ENCODE measurements around the gene CTU2.

DNA sequence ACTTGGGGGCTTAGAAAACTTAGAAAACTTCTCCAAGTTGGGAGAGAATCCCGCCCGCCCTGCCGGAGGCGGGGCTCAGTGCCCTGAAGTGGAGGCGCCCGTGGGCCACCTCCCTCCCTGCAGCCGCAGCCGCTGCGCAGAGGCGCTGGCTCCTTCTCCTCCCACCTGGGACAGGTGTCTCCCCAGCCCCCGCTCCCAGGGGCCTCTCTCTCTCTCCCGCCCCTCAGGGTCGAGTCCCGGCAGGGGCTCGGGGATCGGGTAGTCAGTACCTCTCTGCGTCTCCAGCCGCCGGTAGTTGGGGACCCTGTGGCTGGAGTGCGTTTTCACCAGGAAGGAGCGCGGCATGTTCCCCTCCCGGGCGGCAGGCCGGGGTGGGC is 20.3 kb upstream of the CTU2 start:
- TF ChIP-seq, protein P1, sequence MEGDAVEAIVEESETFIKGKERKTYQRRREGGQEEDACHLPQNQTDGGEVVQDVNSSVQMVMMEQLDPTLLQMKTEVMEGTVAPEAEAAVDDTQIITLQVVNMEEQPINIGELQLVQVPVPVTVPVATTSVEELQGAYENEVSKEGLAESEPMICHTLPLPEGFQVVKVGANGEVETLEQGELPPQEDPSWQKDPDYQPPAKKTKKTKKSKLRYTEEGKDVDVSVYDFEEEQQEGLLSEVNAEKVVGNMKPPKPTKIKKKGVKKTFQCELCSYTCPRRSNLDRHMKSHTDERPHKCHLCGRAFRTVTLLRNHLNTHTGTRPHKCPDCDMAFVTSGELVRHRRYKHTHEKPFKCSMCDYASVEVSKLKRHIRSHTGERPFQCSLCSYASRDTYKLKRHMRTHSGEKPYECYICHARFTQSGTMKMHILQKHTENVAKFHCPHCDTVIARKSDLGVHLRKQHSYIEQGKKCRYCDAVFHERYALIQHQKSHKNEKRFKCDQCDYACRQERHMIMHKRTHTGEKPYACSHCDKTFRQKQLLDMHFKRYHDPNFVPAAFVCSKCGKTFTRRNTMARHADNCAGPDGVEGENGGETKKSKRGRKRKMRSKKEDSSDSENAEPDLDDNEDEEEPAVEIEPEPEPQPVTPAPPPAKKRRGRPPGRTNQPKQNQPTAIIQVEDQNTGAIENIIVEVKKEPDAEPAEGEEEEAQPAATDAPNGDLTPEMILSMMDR (IDR thresholded peaks at IDR 0.05): no peak
- no peak for TF ChIP-seq POLR2A (IDR thresholded peaks at IDR 0.05)
